ENCODE measurements around the gene OSBPL3.

DNA sequence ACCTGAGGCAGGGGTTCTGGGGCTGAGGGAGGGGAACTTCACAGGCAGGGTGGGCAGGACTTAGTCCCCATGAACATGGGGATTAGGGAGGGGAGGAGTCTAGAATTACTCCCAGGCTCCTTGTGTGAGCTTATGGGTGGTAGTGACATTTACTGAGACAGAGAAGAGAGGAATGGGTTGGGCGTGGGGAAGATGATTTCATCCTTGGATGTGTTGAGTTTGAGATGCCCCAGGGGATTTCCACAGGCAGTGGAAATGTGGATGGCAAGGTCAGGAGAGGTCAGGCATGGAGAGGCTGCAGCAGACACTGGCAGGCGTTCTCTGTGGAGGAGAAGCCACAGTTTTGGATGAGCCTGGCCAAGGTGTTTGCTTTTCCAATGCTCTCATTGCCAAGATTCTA, 196.3 kb downstream of the OSBPL3 start:
- no peak for TF ChIP-seq CTCF (IDR thresholded peaks at IDR 0.05 in 4 of 5, conservative IDR thresholded peaks at IDR 0.05 in 1 of 5)
- TF ChIP-seq POLR2A (IDR thresholded peaks at IDR 0.05) = no peak

Measured in gastrocnemius medialis (tissue), 4 donors.